ENCODE data around the gene GTF2A2. TPM values are rescaled to one million over a fixed set of nuclear protein-coding genes. Genes with fewer than 3 reads are reported as not detected.

Gene GTF2A2
- total and polyA plus RNA-seq, 10 of the 15 experiments (the other 5 are each of a cell fraction or from before 2014, with no cell fraction given): 89.2 to 565 (median 137) TPM

- TF ChIP-seq E4F1 (IDR thresholded peaks at IDR 0.05; ENCODE audit: borderline replicate concordance, partially characterized antibody): no peak
- TF ChIP-seq POU2F2 (IDR thresholded peaks at IDR 0.05; ENCODE audit: borderline replicate concordance, low read depth, low read length): peak; percentile 16; the same call in 1 of the 3 replicates
- no peak for TF ChIP-seq PRDM15 (CRISPR knock-in tag; IDR thresholded peaks at IDR 0.05)
- peak; percentile 28; the same call in 1 of the 2 replicates for TF ChIP-seq ZNF207 (IDR thresholded peaks at IDR 0.05; ENCODE audit: borderline replicate concordance)
- no peak for TF ChIP-seq ESRRA (IDR thresholded peaks at IDR 0.05; ENCODE audit: low read length)
- peak; percentile 45; the same call in 1 of the 2 replicates for TF ChIP-seq NR2F1 (conservative IDR thresholded peaks at IDR 0.05)
- TF ChIP-seq ETV6 (conservative IDR thresholded peaks at IDR 0.05 in 1 of 2, IDR thresholded peaks at IDR 0.05 in 1 of 2; ENCODE audit: borderline replicate concordance in 1 of 2, low read depth in 1 of 2): no peak
- peak; percentile 74 for TF ChIP-seq NKRF (conservative IDR thresholded peaks at IDR 0.05)
- no peak for TF ChIP-seq SMAD5 (IDR thresholded peaks at IDR 0.05; ENCODE audit: low read depth)
- peak; percentile 89 for TF ChIP-seq LARP7 (IDR thresholded peaks at IDR 0.05)
- TF ChIP-seq MYC (IDR thresholded peaks at IDR 0.05; ENCODE audit: insufficient read depth, insufficient read length, insufficient replicate concordance, low read length, severe bottlenecking): no peak
- no peak for TF ChIP-seq HSF1 (IDR thresholded peaks at IDR 0.05; ENCODE audit: low read depth, low read length)
Observed at GRCh38 chr15:59688782-59689625, 31.7 kb upstream of the GTF2A2 start, which contains the start of gene BNIP2 (continued).
